Activated CD8-positive, alpha-beta T cell treated with anti-CD3 and anti-CD28 coated beads for 36 hours (primary cell): ENCODE measurements around the gene EYA4. TPM values are rescaled to one million over a fixed set of nuclear protein-coding genes. Genes with fewer than 3 reads are reported as not detected.

Experiments used
- ATAC-seq: fragments of 200-7000 bp; cut with Tn5 transposase; one replicate; pipeline ENCODE4 v1.10.0; 2021; ENCODE audit warnings: mild to moderate bottlenecking, moderate library complexity
- CTCF ChIA-PET: fragments of 350-600 bp; sonication (Branson Sonifier 250); formaldehyde crosslinking; loops from one replicate; lab custom pipeline; 2021; ENCODE audit warnings: antibody characterized with exemption; lab: Charles Lee
- POLR2A ChIA-PET: fragments of 350-600 bp; sonication (Branson Sonifier 250); formaldehyde crosslinking; loops from one replicate; lab custom pipeline; 2021; ENCODE audit warnings: antibody characterized with exemption; lab: Charles Lee
- DNase-seq: peaks from one replicate; pipeline ENCODE4 v3.0.0-alpha.2; 2020
- H3K27ac Mint-ChIP-seq: one replicate; pipeline ENCODE4 v1.8.0; 2021; ENCODE audit warnings: mild to moderate bottlenecking, mixed read lengths
- H3K27me3 Mint-ChIP-seq: one replicate; pipeline ENCODE4 v1.8.0; 2021; ENCODE audit warnings: mixed read lengths
- H3K36me3 Mint-ChIP-seq: one replicate; pipeline ENCODE4 v1.8.0; 2021; ENCODE audit warnings: low read depth, mixed read lengths
- H3K4me1 Mint-ChIP-seq: one replicate; pipeline ENCODE4 v1.8.0; 2021; ENCODE audit warnings: low read depth, mixed read lengths
- H3K4me3 Mint-ChIP-seq: one replicate; pipeline ENCODE4 v1.8.0; 2021; ENCODE audit warnings: mild to moderate bottlenecking, moderate library complexity, mixed read lengths
- H3K9me3 Mint-ChIP-seq: one replicate; pipeline ENCODE4 v1.8.0; 2021; ENCODE audit warnings: mixed read lengths
- intact Hi-C: fragments of 100-400 bp; cut with micrococcal nuclease; formaldehyde crosslinking; loops from one replicate; pipeline ENCODE4 v1.10.0; 2022
- total RNA-seq, 2 experiments: library from RNA; stranded (reverse); gene quantifications; one replicate each; pipeline ENCODE4 v1.2.3, GENCODE V29; 2021
- TF ChIP-seq, protein P1 (sequence below): fragments of 200-600 bp; IDR thresholded peaks from one replicate; pipeline ENCODE4 v1.8.0; 2022; ENCODE audit warnings: antibody characterized with exemption, mild to moderate bottlenecking

The EYA4 gene
- total RNA-seq, 2 experiments from 2014 or later, result not detected

DNA sequence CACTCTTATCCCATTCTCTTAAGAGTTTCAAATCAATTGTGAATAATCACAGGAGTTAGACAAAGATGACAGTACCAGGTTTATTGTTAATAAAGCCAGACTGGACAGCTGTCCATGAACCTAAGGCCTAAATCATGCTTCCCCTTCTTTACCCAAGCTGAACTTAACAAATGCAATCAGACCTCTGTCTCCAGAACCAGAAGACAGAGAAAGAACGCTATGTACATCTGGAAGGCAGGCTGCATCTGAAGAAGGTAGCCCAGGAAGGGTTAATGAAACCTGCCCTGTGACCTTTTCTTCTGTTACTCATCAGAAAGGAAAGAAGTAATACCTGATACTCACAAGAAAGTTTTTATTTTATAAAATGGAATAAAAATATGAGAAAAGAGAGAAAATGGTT lies 118.6 kb downstream of the EYA4 start:
- CTCF ChIA-PET, result no interaction called here
- POLR2A ChIA-PET, result no interaction called here
- no peak for ATAC-seq

DNA sequence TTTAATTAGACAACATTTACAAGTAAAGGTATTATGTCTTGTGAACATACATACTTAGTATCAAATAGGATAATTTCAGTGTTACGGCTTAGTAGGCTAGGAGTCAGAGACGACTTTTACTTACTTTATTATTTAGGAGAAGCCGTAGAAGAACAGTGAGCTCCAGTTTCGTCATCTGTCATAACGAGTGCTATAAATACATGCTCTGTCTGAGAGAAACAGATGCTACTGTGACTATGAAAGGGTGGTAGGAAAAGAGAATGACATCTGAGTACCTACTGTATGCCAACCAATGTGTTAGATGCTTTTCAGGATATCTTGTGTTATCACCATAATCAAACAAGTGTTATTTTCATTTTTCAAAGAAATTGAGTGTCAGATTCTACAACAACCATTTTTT lies 119.0 kb downstream of the EYA4 start:
- ChIA-PET CTCF (no interaction called here), POLR2A (no interaction called here)
- TF ChIP-seq, protein P1, sequence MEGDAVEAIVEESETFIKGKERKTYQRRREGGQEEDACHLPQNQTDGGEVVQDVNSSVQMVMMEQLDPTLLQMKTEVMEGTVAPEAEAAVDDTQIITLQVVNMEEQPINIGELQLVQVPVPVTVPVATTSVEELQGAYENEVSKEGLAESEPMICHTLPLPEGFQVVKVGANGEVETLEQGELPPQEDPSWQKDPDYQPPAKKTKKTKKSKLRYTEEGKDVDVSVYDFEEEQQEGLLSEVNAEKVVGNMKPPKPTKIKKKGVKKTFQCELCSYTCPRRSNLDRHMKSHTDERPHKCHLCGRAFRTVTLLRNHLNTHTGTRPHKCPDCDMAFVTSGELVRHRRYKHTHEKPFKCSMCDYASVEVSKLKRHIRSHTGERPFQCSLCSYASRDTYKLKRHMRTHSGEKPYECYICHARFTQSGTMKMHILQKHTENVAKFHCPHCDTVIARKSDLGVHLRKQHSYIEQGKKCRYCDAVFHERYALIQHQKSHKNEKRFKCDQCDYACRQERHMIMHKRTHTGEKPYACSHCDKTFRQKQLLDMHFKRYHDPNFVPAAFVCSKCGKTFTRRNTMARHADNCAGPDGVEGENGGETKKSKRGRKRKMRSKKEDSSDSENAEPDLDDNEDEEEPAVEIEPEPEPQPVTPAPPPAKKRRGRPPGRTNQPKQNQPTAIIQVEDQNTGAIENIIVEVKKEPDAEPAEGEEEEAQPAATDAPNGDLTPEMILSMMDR, result no peak
- H3K27me3 Mint-ChIP-seq, result peaks cover 2% of the 10 kb centered on the region
- ATAC-seq (no peak), DNase-seq (no peak)
- H3K27ac Mint-ChIP-seq, result no peak overlapping the region
- H3K4me3 Mint-ChIP-seq, result no peak overlapping the region
- H3K4me1 Mint-ChIP-seq, result no peaks in the 10 kb centered on the region
- no peaks in the 10 kb centered on the region for H3K9me3 Mint-ChIP-seq
- intact Hi-C loops, result no loop called here
- H3K36me3 Mint-ChIP-seq, result no peaks in the 10 kb centered on the region

More for the DNA sequence above, 118.6 kb downstream of the EYA4 start:
- peaks cover 2% of the 10 kb centered on the region for H3K27me3 Mint-ChIP-seq
- H3K4me3 Mint-ChIP-seq, result no peak overlapping the region
- no peak for DNase-seq
- no peaks in the 10 kb centered on the region for H3K9me3 Mint-ChIP-seq
- H3K27ac Mint-ChIP-seq, result no peak overlapping the region
- no peaks in the 10 kb centered on the region for H3K36me3 Mint-ChIP-seq
- no peaks in the 10 kb centered on the region for H3K4me1 Mint-ChIP-seq
- intact Hi-C loops, result no loop called here
- TF ChIP-seq, protein P1, result no peak

DNA sequence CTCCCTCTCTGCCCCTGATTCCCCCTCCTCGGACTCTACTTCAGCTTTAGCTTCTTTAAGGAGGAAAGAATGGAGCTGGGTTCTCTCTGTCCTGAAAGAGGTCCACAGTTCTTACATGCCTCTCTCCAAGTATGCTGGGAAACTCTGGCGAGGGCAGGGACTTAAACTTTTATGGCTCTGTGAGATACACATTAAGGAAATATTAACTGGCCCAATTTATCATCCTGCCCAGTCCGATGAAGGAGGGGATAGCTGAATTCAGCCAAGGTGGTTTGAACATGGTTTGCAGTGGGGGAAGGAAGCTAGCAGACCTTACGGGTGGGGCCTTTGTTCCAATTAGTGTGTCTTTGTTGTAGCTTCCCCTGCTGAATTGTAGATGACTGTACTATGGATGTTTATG lies 121.7 kb downstream of the EYA4 start:
- TF ChIP-seq, protein P1, result no peak
- intact Hi-C loops, result no loop called here
- Mint-ChIP-seq H3K27ac (no peak overlapping the region), H3K27me3 (peaks cover 2% of the 10 kb centered on the region), H3K4me3 (no peak overlapping the region), H3K9me3 (no peaks in the 10 kb centered on the region), H3K4me1 (no peaks in the 10 kb centered on the region), H3K36me3 (no peaks in the 10 kb centered on the region)
- DNase-seq, result no peak
- POLR2A ChIA-PET, result no interaction called here
- ATAC-seq, result no peak
- CTCF ChIA-PET, result no interaction called here

DNA sequence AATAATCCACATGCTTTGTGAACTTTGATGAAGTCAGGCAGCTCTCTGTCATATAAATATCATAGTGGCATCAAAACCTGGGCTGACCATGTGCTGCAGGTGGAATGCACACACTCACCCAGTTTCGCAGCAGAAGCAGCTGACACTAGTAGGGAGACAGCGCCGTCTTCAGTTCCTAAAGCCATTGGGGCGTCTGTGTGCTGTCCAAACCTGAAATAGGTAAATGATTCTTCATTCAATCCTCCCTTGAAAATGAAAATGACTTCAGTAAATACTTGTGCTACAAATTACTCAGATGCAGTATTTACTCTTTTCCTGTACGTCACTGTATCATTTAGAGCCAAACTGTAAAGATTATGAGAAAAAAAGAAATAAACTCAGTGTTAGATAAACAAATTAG lies 127.5 kb downstream of the EYA4 start:
- no peak for DNase-seq
- Mint-ChIP-seq H3K36me3 (no peaks in the 10 kb centered on the region), H3K4me3 (no peak overlapping the region), H3K9me3 (no peaks in the 10 kb centered on the region), H3K27ac (no peak overlapping the region), H3K4me1 (no peaks in the 10 kb centered on the region), H3K27me3 (no peaks in the 10 kb centered on the region)
- intact Hi-C loops, result no loop called here
- ChIA-PET POLR2A (no interaction called here), CTCF (no interaction called here)
- ATAC-seq, result no peak
- TF ChIP-seq, protein P1, result no peak

DNA sequence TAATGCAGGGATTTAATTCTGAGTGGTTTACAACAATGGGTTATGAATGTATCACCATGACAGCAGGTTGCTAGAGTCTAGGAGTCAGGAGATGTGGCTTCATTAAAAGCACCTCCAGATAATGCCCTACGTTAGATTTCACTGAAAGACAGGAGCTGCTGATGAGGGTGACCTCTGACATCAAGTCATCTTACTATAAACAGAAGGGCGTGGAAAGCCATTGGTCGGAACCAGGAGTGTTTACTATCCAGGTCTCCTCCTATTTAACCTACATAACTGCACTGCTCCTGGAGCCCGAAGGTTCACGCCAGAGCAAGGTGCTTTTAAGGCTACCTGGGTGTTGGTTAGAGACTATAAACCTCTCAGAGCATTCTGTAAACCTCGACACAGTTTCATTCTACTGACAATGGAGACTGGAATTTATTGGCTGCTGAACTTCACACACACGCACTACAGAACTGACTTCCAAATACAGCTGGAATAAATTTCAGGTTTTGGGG lies 128.7 kb downstream of the EYA4 start:
- ChIA-PET POLR2A (no interaction called here), CTCF (no interaction called here)
- Mint-ChIP-seq H3K9me3 (no peaks in the 10 kb centered on the region), H3K4me3 (no peak overlapping the region), H3K4me1 (no peaks in the 10 kb centered on the region), H3K36me3 (no peaks in the 10 kb centered on the region), H3K27me3 (no peaks in the 10 kb centered on the region), H3K27ac (no peak overlapping the region)
- TF ChIP-seq, protein P1, result no peak
- DNase-seq (no peak), ATAC-seq (no peak)
- intact Hi-C loops, result no loop called here
